Activated naive CD4-positive, alpha-beta T cell treated with anti-CD3 and anti-CD28 coated beads, Interleukin-2, amount 50 U/mL, for 72 hours (primary cell): ENCODE measurements around the gene GPR37. TPM values are rescaled to one million over a fixed set of nuclear protein-coding genes. Genes with fewer than 3 reads are reported as not detected.

Source experiments
- ATAC-seq, 2 donors: fragments of 150-1000 bp; cut with Tn5 transposase; 2 replicates each; pipeline ENCODE4 v1.10.0; 2021; ENCODE audit warnings: mild to moderate bottlenecking in 2 of 2, moderate library complexity in 2 of 2
- DNase-seq, 2 donors: peaks; one replicate each; pipeline ENCODE4 v3.0.0; 2021 to 2022; ENCODE audit warnings: low spot score in 2 of 2
- H3K27ac Mint-ChIP-seq, 2 donors: one replicate each; pipeline ENCODE4 v1.8.0; 2022; ENCODE audit warnings: mild to moderate bottlenecking in 2 of 2, mixed read lengths in 2 of 2
- H3K36me3 Mint-ChIP-seq, 2 donors: one replicate each; pipeline ENCODE4 v1.8.0; 2022; ENCODE audit warnings: mixed read lengths in 2 of 2
- H3K9me3 Mint-ChIP-seq, 2 donors: one replicate each; pipeline ENCODE4 v1.8.0; 2022; ENCODE audit warnings: mixed read lengths in 2 of 2
- total RNA-seq, 2 donors: library from RNA; stranded (reverse); gene quantifications; one replicate each; pipeline ENCODE4 v1.2.3, GENCODE V29; 2022

GPR37 gene
- total RNA-seq, 2 donors from 2014 or later: not detected

DNA sequence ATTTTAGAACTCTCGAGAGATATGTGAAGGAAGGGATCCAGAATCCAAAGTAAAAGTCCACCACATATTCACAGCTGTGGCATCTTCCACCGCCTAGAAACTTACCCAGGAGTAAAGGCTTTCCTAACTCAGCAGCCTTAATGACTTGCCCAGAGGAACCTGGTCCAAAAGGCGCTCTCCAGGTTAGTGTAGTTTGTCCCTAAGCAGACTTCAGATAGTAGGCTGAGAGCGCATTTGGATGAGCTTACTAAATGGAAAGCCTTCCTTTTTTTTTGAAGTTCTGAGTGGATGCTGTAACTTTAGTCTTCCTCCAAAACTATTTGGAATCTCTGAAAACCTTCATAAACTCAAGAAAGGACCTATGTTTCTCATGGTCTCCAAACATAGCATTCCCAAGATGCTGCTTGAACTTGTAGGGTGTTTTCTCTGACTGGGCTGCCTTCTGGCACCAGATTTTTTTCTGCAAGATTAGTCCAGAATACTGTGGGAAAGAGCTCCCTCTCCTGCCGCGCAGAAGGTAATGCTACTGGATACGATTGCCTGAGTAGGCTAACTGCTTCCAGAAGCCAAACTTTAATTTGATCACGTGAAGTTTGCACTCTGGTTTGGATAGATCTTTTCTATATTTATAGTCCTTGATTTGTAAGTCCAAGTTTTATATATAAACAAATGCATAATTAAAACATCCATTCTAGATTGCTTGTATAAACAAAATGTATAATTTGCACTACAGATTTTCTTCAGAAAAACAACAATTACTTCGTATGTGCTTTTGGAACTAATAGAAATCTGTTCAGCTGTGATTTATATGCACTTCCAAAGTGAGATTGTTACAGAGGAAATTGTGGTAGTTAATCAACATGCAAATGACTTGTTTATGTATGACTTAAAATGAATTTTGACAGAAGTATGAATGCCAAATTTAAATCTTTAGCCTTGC lies 19.6 kb upstream of the GPR37 start:
- Mint-ChIP-seq H3K36me3 (no peaks in the 10 kb centered on the region), H3K9me3 (no peaks in the 10 kb centered on the region), H3K27ac (no peak overlapping the region)
- DNase-seq (peak in 1 of 2 donors; percentile 6), ATAC-seq (peak in 1 of 2 donors; percentile 59)

DNA sequence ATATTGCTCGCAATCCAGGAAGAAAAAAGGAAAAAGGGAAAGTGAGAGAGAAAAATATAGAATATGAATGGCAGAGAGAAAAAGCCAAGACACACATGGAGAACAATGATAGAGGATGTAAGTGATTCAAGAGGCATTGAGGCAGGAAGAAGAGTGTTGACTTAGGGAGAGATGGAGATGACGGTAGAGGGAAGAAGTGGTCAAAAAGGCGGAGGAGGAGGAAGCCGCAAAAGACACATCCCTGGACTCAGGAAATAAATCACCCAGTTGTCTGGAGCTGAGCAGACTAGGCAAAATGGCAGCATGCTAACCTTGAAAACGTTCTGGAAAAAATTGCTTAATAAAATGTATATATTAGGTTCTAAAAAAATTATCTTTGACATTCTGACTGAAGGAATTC lies 17.7 kb upstream of the GPR37 start:
- no peak for DNase-seq
- H3K9me3 Mint-ChIP-seq: no peaks in the 10 kb centered on the region
- no peak overlapping the region for H3K27ac Mint-ChIP-seq
- no peak for ATAC-seq
- no peaks in the 10 kb centered on the region for H3K36me3 Mint-ChIP-seq

DNA sequence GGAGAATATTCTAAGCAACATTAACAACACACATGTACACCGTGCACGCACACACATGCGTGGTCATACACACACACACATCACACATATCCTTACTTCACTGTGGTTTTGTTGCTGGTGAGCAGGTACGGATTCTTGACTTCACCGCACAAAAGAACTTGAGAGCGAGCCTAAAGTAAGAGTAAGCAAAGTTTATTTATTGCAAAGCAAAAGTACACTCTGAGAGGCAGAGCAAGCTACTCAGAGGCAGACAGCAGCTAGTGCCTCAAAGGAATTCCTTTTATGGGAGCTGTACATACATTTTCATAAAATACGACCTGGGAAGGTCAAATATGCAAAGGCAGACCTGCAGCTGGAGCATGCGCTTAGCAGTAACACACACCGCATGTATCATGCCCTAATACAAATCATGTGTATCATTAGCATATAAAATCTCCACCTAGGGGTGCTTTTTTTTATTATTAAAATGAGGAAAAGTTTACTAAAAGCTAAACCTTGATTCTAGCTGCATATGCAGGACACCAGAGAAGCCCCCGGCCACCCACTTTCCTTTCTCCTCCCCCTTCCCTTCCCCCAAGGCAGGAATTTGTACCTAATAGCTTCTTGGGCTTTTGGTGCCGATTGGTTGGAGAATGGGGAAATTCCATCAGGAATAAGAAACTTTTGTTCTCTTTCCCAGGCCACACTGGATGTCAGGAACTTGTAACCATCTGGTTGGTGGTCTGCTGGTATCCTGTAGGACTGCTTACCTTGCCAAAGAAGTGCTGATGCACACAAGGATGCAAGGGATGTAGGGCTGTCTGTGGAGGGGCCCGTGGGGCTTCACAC lies 16.5 kb upstream of the GPR37 start:
- Mint-ChIP-seq H3K36me3 (no peaks in the 10 kb centered on the region), H3K27ac (no peak overlapping the region), H3K9me3 (no peaks in the 10 kb centered on the region)
- ATAC-seq: no peak
- DNase-seq: no peak

DNA sequence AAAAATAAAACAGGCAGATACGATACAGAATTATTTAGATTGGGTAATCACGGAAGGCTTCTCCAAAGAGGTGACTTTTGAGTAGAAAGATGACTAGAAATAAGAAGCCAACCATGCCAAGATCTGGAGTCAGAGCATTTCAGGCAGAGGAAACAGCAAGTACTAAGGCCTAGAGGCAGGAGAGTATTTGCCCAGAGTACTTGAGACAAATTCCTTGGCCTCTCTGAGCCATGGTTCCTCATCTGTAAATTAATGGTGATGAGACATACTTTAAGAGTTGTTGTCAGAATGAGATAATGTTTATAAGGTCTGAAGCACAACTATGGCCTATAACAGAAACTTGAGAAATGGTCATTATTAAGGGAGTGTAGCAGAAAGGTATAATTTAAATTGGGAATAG lies 15.8 kb upstream of the GPR37 start:
- ATAC-seq: no peak
- Mint-ChIP-seq H3K9me3 (no peaks in the 10 kb centered on the region), H3K36me3 (no peaks in the 10 kb centered on the region), H3K27ac (no peak overlapping the region)
- DNase-seq: no peak

DNA sequence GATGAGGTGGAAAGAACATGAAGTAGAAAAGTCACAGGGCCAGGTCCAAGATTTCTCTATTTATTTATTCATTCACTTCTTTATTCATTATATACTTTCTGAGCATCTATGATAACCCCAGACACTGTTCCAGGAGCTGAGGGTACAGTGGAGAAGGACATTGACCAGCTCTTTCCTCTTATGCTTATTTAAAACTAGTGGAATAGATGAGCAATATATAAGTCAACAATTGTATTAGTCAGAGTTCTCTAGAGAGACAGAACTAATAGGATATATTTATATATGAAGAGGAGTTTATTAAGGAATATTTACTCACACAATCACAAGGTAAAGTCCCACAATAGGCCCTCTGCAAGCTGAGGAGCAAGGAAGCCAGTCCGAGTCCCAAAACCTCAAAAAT lies 15.0 kb upstream of the GPR37 start:
- Mint-ChIP-seq H3K36me3 (no peaks in the 10 kb centered on the region), H3K27ac (no peak overlapping the region), H3K9me3 (no peaks in the 10 kb centered on the region)
- no peak for DNase-seq
- no peak for ATAC-seq

DNA sequence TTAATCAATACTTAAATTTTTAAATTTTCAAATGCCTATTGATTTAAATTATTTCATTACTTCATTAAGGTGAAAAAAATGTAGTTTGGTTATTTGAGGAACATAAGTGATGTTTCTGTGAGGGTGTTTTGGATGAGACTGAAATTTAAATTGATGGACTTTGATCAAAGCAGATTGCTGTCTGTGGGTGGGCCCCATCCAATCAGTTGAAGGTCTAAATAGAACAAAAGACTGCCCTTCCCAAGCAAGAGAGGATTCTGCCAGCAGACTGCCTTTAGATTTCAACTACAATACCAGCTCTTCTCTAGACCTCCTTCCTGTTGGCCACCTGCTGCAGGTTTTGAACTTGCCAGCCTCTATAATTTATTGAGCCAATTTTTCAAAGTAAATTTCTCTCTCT lies 14.5 kb upstream of the GPR37 start:
- no peak for DNase-seq
- H3K9me3 Mint-ChIP-seq: no peaks in the 10 kb centered on the region
- no peak overlapping the region for H3K27ac Mint-ChIP-seq
- no peaks in the 10 kb centered on the region for H3K36me3 Mint-ChIP-seq
- no peak for ATAC-seq

DNA sequence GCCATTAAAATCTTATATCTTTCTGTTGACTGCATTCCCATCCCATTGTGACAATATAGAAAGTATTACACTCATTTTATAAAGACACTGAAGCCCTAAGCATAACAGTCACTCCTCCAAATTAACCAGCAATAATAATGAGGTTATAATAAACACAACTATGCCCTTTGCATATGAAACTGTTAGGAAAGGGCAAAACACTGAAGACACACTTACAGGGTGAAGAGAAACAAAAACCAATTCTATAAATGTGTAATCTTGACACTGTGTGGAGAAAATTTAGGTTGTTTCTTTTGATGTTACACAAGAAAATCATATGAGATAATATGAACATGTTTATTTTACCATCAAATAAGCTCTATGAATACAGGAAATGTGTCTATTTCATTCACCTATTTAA lies 14.0 kb upstream of the GPR37 start:
- H3K9me3 Mint-ChIP-seq: no peaks in the 10 kb centered on the region
- ATAC-seq: no peak
- H3K27ac Mint-ChIP-seq: no peak overlapping the region
- DNase-seq: no peak
- H3K36me3 Mint-ChIP-seq: no peaks in the 10 kb centered on the region

DNA sequence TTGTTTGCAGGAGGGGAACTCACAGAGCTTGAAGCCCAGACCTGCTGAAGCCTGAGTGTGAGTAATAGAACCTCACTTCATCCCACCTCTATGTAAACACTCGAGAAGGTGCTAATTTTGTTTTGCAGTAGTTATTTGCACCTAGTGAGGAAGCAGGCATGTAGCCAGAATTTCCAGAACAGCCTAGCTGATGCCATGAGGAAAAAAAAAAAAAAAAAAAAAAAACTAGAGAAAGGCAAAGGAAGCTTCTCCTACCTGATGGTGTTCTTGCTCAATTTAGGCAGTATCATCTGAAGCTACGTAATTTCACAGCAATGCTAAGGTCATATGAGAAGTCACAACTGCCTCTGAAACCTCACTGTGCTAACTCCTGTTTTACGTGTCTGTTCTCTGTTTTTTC lies 13.6 kb upstream of the GPR37 start:
- ATAC-seq: no peak
- Mint-ChIP-seq H3K9me3 (no peaks in the 10 kb centered on the region), H3K27ac (no peak overlapping the region), H3K36me3 (no peaks in the 10 kb centered on the region)
- no peak for DNase-seq

DNA sequence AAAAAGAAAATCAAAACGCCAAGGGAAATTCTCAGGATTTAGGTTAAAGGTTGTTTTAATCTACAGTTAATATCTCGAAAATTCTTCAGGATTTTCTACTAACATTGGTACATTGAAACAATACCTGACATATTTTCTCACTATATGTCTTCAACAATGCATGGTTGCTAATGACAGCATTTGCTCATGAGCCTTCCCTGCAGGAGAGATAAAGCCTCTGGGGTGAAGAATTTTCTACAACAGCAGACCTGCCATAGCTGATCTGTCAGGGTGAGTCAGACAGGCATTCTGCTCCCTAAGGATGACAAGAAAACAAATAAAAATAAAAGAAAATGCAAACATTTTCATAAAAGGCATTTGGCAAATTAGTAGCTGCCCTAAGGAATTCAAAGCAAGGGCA lies 11.7 kb upstream of the GPR37 start:
- no peaks in the 10 kb centered on the region for H3K36me3 Mint-ChIP-seq
- ATAC-seq (no peak), DNase-seq (no peak)
- H3K27ac Mint-ChIP-seq: no peak overlapping the region
- no peaks in the 10 kb centered on the region for H3K9me3 Mint-ChIP-seq

DNA sequence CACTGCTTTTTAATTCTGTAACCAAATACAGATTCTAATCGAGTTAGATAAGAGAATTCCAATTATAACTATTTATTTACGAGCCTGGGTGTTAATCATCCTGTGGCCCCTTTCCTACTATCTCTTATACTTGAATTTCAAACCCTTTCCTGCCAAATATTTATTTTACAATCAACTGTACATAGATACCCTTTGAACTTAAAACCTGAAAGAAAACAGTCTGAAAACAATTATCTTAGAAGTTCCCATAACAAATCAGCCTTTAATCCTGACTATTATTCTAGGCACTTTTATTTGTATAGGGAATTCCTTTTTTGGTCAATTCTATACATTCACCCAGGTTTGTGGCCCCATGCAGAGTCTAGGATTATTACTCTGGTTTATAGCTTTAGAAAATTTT lies 10.6 kb upstream of the GPR37 start:
- ATAC-seq: no peak
- no peak for DNase-seq
- no peak overlapping the region for H3K27ac Mint-ChIP-seq
- no peaks in the 10 kb centered on the region for H3K36me3 Mint-ChIP-seq
- no peaks in the 10 kb centered on the region for H3K9me3 Mint-ChIP-seq

DNA sequence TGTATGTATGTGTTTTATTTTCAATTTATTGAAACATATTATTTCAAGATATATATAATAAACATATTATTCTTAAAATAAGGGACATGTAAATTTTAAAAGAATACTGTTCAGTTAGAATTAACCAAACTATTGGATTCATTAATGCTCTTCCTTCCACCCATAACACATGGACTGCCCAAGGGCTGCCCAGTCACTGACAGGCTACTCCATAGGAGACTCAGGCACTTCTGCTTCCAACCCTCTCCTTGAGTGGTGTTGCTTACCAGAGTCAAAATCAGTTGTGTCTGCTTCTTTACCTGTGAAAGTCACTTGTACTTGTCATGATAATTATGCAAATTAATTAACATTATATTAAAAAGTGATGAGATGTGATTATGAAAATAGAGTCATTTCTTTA lies 9.8 kb upstream of the GPR37 start:
- H3K36me3 Mint-ChIP-seq: no peaks in the 10 kb centered on the region
- no peak for ATAC-seq
- H3K9me3 Mint-ChIP-seq: no peaks in the 10 kb centered on the region
- no peak overlapping the region for H3K27ac Mint-ChIP-seq
- DNase-seq: no peak

DNA sequence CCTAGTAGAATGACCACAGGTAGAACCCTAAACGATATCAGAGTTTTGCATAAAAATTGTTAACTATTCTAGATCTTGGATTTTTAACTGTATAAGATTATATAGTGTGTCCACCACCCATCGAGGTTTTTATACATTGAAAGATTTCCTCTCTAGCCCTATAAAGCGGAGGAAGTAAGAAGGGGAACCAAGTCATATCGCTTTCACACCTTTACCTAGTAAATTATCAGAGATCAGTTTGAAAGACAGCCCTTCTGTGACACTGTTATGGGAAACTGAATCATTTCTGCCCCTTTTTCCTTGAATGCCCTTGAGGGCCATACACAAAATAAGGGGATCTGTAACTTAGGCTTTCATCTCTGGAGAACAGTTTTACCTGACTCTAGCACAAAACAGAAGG lies 8.3 kb upstream of the GPR37 start:
- Mint-ChIP-seq H3K9me3 (no peaks in the 10 kb centered on the region), H3K27ac (no peak overlapping the region), H3K36me3 (no peaks in the 10 kb centered on the region)
- no peak for DNase-seq
- ATAC-seq: no peak

DNA sequence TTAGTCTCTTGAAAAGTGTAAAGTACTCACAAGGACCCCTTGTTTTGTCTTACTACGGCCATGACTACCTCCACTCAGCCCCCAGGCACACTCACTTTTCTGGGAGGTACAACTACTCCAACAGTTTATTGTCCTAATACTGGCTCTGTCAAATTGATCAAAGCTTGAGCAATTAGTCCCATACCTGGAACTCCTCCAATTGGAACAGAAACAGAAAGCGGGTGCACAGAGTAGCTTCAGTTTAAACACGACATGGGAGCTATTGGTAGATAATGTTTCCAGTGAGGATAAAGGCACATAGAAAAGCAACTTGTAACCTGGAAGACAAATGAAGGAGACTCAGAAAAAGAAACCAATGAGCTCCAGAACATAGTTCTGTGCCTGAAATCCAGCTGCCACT lies 7.7 kb upstream of the GPR37 start:
- no peaks in the 10 kb centered on the region for H3K36me3 Mint-ChIP-seq
- DNase-seq: no peak

DNA sequence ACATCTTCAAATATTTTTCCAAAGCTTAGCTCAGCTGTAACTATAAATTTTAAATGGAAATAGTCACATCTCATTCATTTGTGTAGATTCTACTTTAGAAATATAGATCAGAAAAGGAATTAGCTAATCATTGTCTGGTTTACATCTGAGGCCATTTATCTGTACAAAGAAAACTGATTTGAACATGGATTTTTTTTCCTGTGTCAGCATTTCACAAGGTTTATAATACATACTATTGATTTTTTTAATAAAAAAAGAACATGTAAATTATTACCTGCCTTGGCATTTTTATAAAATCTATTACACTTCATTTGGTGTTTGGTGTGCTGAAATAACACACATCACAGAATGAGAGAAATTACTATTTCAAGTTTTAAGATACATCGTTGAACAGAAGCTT lies 3.5 kb upstream of the GPR37 start:
- DNase-seq (no peak), ATAC-seq (no peak)
- Mint-ChIP-seq H3K36me3 (no peaks in the 10 kb centered on the region), H3K27ac (no peak overlapping the region), H3K9me3 (no peaks in the 10 kb centered on the region)

More for the DNA sequence above, 7.7 kb upstream of the GPR37 start:
- Mint-ChIP-seq H3K27ac (no peak overlapping the region), H3K9me3 (no peaks in the 10 kb centered on the region)
- ATAC-seq: no peak

DNA sequence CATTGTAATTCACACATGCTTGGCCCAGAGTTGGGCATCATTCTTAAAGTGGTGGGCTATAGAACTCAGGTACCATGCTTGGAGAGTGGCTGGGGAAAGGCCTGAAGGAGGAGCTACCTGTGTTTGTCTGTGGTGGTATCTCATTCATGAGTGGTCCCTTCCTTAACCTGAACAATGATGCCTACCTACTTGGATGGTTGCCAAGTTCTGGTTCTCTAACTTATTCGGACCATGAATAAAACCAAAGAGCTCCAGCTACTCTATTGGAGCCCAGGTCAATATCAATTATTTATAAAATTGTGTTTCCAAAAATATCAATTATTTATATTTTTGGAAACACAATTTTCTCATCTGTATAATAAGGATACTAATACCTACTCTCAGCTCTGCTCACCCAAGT lies 2.9 kb upstream of the GPR37 start:
- ATAC-seq: no peak
- Mint-ChIP-seq H3K9me3 (no peaks in the 10 kb centered on the region), H3K27ac (no peak overlapping the region)

DNA sequence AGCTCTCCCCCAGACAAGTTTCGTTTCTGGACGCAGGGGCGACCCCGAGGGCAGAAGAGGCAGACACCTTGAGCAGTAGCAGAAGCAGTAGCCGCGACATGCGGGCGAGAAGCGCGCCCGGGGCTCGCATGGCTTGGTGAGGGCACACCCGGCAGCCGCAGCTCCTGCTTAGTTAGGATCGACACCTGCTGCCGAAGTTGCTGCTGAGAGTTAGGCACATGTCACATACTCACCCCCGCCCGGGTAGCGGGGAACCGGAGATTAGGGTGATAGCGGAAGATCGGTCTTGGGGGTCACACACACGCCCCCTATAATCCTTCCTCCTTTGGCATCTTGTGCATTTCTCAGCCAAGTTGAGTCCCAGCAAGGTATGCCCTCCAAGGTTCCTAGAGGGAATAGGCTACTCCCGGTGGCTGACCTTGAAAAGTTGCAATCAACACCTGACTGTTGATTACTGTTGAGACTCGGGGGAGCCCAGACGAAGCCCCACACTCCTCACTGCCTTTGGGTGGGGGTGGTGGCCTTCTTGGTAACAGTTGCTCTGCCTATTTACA lies 668 bp downstream of the GPR37 start:
- Mint-ChIP-seq H3K9me3 (no peaks in the 10 kb centered on the region), H3K36me3 (peaks cover 8 to 15% of the 10 kb centered on the region in 2 donors), H3K27ac (peak overlapping the region in 1 of 2 donors; percentile 83)
- DNase-seq (peak in 1 of 2 donors; percentile 27), ATAC-seq (peak; percentile 13 to 56)

More for the DNA sequence above, 2.9 kb upstream of the GPR37 start:
- peaks cover 5 to 6% of the 10 kb centered on the region in 2 donors for H3K36me3 Mint-ChIP-seq
- DNase-seq: no peak
